Endothelial cell of umbilical vein (primary cell): ENCODE measurements around the gene TRIM42. TPM values are rescaled to one million over a fixed set of nuclear protein-coding genes. Genes with fewer than 3 reads are reported as not detected.

Source experiments
- BruUV-seq: library from RNA; stranded (reverse); fragments of 400-500 nt; replicated peaks from 2 replicates; lab custom pipeline; 2021; lab: Mats Ljungman, UMichigan
- CTCF ChIA-PET: fragments of 300-600, 350-600 bp; sonication (Branson Sonifier 250); formaldehyde crosslinking; loops from one replicate; lab custom pipeline; 2021; ENCODE audit warnings: antibody characterized with exemption, inconsistent platforms; lab: Charles Lee
- POLR2A ChIA-PET: fragments of 300-600, 350-600 bp; sonication (Branson Sonifier 250); formaldehyde crosslinking; loops from one replicate; lab custom pipeline; 2021; ENCODE audit warnings: antibody characterized with exemption, inconsistent platforms; lab: Charles Lee
- DNase-seq: peaks from one replicate; pipeline ENCODE4 v3.0.0-alpha.2; 2011; ENCODE audit warnings: low read depth, low spot score
- FAIRE-seq: peaks from 2 replicates; lab custom pipeline; 2011; peaks lifted over from hg19 to GRCh38; lab: Jason Lieb, UNC
- H2AFZ ChIP-seq: 2 replicates; pipeline ENCODE4 v1.6.0; 2012; ENCODE audit warnings: low read depth, low read length, control low read depth, inconsistent platforms
- H3K27ac ChIP-seq: 2 replicates; pipeline ENCODE4 v1.5.1; 2011; ENCODE audit warnings: low read depth, mild to moderate bottlenecking, control low read depth, low read length, moderate library complexity; ENCODE audit not compliant: insufficient read depth
- H3K27me3 ChIP-seq, 2 experiments: 2 replicates each; pipeline versions ENCODE4 v1.6.0 to v1.6.1; 2011; ENCODE audit warnings: low read length in 2 of 2, mixed read lengths in 1 of 2; ENCODE audit not compliant: control insufficient read depth in 2 of 2, insufficient read depth in 2 of 2
- H3K36me3 ChIP-seq, 2 experiments: 2 replicates in 1 of 2; 3 replicates in 1 of 2; pipeline ENCODE4 v1.5.1; 2011; ENCODE audit warnings: low read length in 2 of 2, mild to moderate bottlenecking in 1 of 2, moderate library complexity in 1 of 2; ENCODE audit not compliant: control insufficient read depth in 2 of 2, insufficient read depth in 2 of 2; ENCODE audit errors: extremely low read depth in 1 of 2
- H3K4me1 ChIP-seq: 3 replicates; pipeline ENCODE4 v1.5.1; 2011; ENCODE audit warnings: mild to moderate bottlenecking, low read length; ENCODE audit not compliant: control insufficient read depth, insufficient read depth; ENCODE audit errors: extremely low read depth
- H3K4me2 ChIP-seq: 2 replicates; pipeline ENCODE4 v1.6.1; 2011; ENCODE audit warnings: low read length, control low read depth, mixed read lengths; ENCODE audit not compliant: insufficient read depth
- H3K4me3 ChIP-seq, 3 experiments: fragments of 200-600 bp in 1 of 3; sonication (generic), shearing (Covaris generic) in 1 of 3; replicated peaks in 1 of 3; 2 replicates each; pipeline ENCODE4 v1.5.1; 2011 to 2016; ENCODE audit warnings: control low read depth in 3 of 3, low read length in 3 of 3, mild to moderate bottlenecking in 2 of 3, inconsistent platforms in 1 of 3, low read depth in 1 of 3, moderate library complexity in 1 of 3; ENCODE audit not compliant: insufficient read depth in 1 of 3
- H3K79me2 ChIP-seq: 2 replicates; pipeline ENCODE4 v1.6.0; 2012; ENCODE audit warnings: low read length, inconsistent platforms; ENCODE audit not compliant: control insufficient read depth, insufficient read depth
- H3K9ac ChIP-seq: replicated peaks from 2 replicates; pipeline ENCODE3; 2011; ENCODE audit warnings: low read length, control low read depth; ENCODE audit not compliant: insufficient read depth; ENCODE audit errors: extremely low read depth
- H3K9me1 ChIP-seq: replicated peaks from 3 replicates; pipeline ENCODE4 v1.6.0; 2011; ENCODE audit warnings: mild to moderate bottlenecking, low read length; ENCODE audit not compliant: control insufficient read depth, insufficient read depth; ENCODE audit errors: extremely low read depth
- H3K9me3 ChIP-seq: replicated peaks from 2 replicates; pipeline ENCODE4 v1.5.1; 2012; ENCODE audit warnings: low read length, inconsistent platforms; ENCODE audit not compliant: control insufficient read depth, insufficient read depth
- H4K20me1 ChIP-seq: replicated peaks from 2 replicates; pipeline ENCODE3; 2011; ENCODE audit warnings: mild to moderate bottlenecking, low read length; ENCODE audit not compliant: control insufficient read depth, insufficient read depth; ENCODE audit errors: extremely low read depth
- FOS ChIP-seq: IDR thresholded peaks from 2 replicates; pipeline ENCODE4 v1.6.1; 2011; ENCODE audit warnings: mild to moderate bottlenecking, low read length, moderate library complexity, borderline replicate concordance; ENCODE audit not compliant: insufficient read depth
- GATA2 ChIP-seq: IDR thresholded peaks from 2 replicates; pipeline ENCODE4 v1.7.0; 2011; ENCODE audit warnings: low read depth, mild to moderate bottlenecking, moderate library complexity, mixed read lengths, low read length; ENCODE audit not compliant: insufficient read length, insufficient read depth
- JUN ChIP-seq: IDR thresholded peaks from 2 replicates; pipeline ENCODE4 v1.6.1; 2011; ENCODE audit warnings: borderline replicate concordance, low read depth; ENCODE audit not compliant: insufficient read length, insufficient read depth
- MAX ChIP-seq: IDR thresholded peaks from 2 replicates; pipeline ENCODE4 v1.6.1; 2011; ENCODE audit not compliant: insufficient read depth, insufficient read length
- POLR2AphosphoS5 ChIP-seq: IDR thresholded peaks from 2 replicates; pipeline ENCODE4 v1.6.1; 2012; ENCODE audit warnings: low read depth, mild to moderate bottlenecking, control low read depth, low read length, moderate library complexity; ENCODE audit not compliant: insufficient read depth
- dilution Hi-C: fragments of 300-500 bp; cut with MboI; formaldehyde crosslinking; loops from one replicate; pipeline ENCODE4 v1.15.0; 2019; ENCODE audit warnings: low sequenced_read_pairs; ENCODE audit not compliant: extremely low pct_ligation_motif_present
- intact Hi-C: fragments of 100-400 bp; cut with micrococcal nuclease; formaldehyde crosslinking; loops from one replicate; pipeline ENCODE4 v1.10.0; 2022
- polyA plus RNA-seq, 4 experiments: library from polyadenylated mRNA; depleted of rRNA in 3 of 4; stranded (reverse) in 3 of 4; unstranded in 1 of 4; fragments of >200 nt; gene quantifications; 2 replicates each; pipeline versions ENCODE4 v1.2.1 to v1.2.3, GENCODE V29; 2011 to 2012; ENCODE audit warnings: missing spikeins in 1 of 4
- total RNA-seq: library from RNA; stranded (reverse); gene quantifications from 2 replicates; pipeline ENCODE4 v1.2.3, GENCODE V29; 2021

The TRIM42 gene
- total and polyA plus RNA-seq, 2 donors (not counting 3 experiments of a cell fraction or from before 2014, with no cell fraction given) = not detected

- Histone ChIP-seq H3K4me3 (no peak overlapping the region), H3K27ac (no peak overlapping the region), H3K27me3 (no peaks in the 10 kb centered on the region), H3K9me3 (no peaks in the 10 kb centered on the region), H2AFZ (no peak overlapping the region), H3K9ac (no peak overlapping the region), H3K36me3 (no peaks in the 10 kb centered on the region), H3K9me1 (no peaks in the 10 kb centered on the region), H3K79me2 (no peaks in the 10 kb centered on the region), H3K4me1 (no peaks in the 10 kb centered on the region), H4K20me1 (no peaks in the 10 kb centered on the region), H3K4me2 (no peak overlapping the region)
- no peak for DNase-seq
- CTCF ChIA-PET = no interaction called here
- no TSS peak for BruUV-seq
- dilution Hi-C loops (no loop called here), intact Hi-C loops (no loop called here)
- POLR2A ChIA-PET = no interaction called here
- TF ChIP-seq MAX = no peak
- no peak for TF ChIP-seq FOS
- no peak for TF ChIP-seq POLR2AphosphoS5
- no peak for TF ChIP-seq JUN
- no peak for TF ChIP-seq GATA2
- FAIRE-seq = no peak
These were observed 71.0 kb downstream of the TRIM42 start for GRCh38 chr3:140748903-140749302.
